OCI-LY7 (cell line): Measurements from ENCODE around the gene GULP1. TPM values are rescaled to one million over a fixed set of nuclear protein-coding genes. Genes with fewer than 3 reads are reported as not detected.

ENCODE experiments used
- BruUV-seq: library from RNA; stranded (reverse); fragments of 400-500 nt; replicated peaks from 2 replicates; lab custom pipeline; 2021; lab: Mats Ljungman, UMichigan
- CTCF ChIA-PET: fragments of 300-600 bp; sonication (Branson Sonifier 250); formaldehyde crosslinking; loops from one replicate; lab custom pipeline; 2022; ENCODE audit warnings: antibody characterized with exemption; ENCODE audit not compliant: unreplicated experiment; lab: Charles Lee
- POLR2A ChIA-PET: fragments of 300-600 bp; sonication (Branson Sonifier 250); formaldehyde crosslinking; loops from one replicate; lab custom pipeline; 2022; ENCODE audit warnings: antibody characterized with exemption; lab: Charles Lee
- DNase-seq: peaks from one replicate; pipeline ENCODE4 v3.0.0-alpha.2; 2015; ENCODE audit warnings: low spot score
- H2AFZ ChIP-seq: fragments of 200-600 bp; sonication (generic), shearing (Covaris generic); 2 replicates; pipeline ENCODE4 v1.6.1; 2014; ENCODE audit warnings: mild to moderate bottlenecking, antibody characterized with exemption, low read length, moderate library complexity
- H3K27ac ChIP-seq: fragments of 200-600 bp; sonication (generic); 2 replicates; pipeline ENCODE4 v1.5.1; 2014; ENCODE audit warnings: mixed run types, low read depth, mild to moderate bottlenecking, moderate library complexity, low read length, inconsistent platforms; ENCODE audit not compliant: poor library complexity, severe bottlenecking
- H3K36me3 ChIP-seq: fragments of 200-600 bp; sonication (generic); 2 replicates; pipeline ENCODE4 v1.6.1; 2014; ENCODE audit warnings: mild to moderate bottlenecking, antibody characterized with exemption, low read length, moderate library complexity, mixed read lengths; ENCODE audit not compliant: insufficient read depth
- H3K4me1 ChIP-seq: fragments of 200-600 bp; sonication (generic); 2 replicates; pipeline ENCODE4 v1.5.1; 2014; ENCODE audit warnings: mild to moderate bottlenecking, low read length; ENCODE audit not compliant: insufficient read depth, poor library complexity, severe bottlenecking
- H3K4me2 ChIP-seq: fragments of 200-600 bp; sonication (generic); 2 replicates; pipeline ENCODE4 v1.6.1; 2014; ENCODE audit warnings: mild to moderate bottlenecking, low read length
- H3K4me3 ChIP-seq: fragments of 200-600 bp; sonication (generic); 2 replicates; pipeline ENCODE4 v1.5.1; 2014; ENCODE audit warnings: mild to moderate bottlenecking, low read depth, low read length; ENCODE audit not compliant: poor library complexity, severe bottlenecking
- H3K79me2 ChIP-seq: fragments of 200-600 bp; sonication (generic); 2 replicates; pipeline ENCODE4 v1.6.1; 2016; ENCODE audit warnings: low read depth, mild to moderate bottlenecking, low read length, moderate library complexity, mixed read lengths; ENCODE audit not compliant: insufficient read depth
- H3K9me2 ChIP-seq: fragments of 200-600 bp; sonication (generic); 2 replicates; pipeline ENCODE4 v1.6.1; 2016; ENCODE audit warnings: mild to moderate bottlenecking, low read length, mixed read lengths; ENCODE audit not compliant: insufficient read depth
- H3K9me3 ChIP-seq: fragments of 200-600 bp; sonication (generic); 2 replicates; pipeline ENCODE4 v1.6.1; 2014; ENCODE audit warnings: mild to moderate bottlenecking, mixed run types, low read length, mixed read lengths
- H4K20me1 ChIP-seq: fragments of 200-600 bp; sonication (generic); 2 replicates; pipeline ENCODE4 v1.6.1; 2014; ENCODE audit warnings: mild to moderate bottlenecking, antibody characterized with exemption, low read length, moderate library complexity, mixed read lengths; ENCODE audit not compliant: insufficient read depth
- EZH2phosphoT487 ChIP-seq: fragments of 200-600 bp; sonication (generic); IDR thresholded peaks from 2 replicates; pipeline ENCODE4 v1.6.1; 2018; ENCODE audit warnings: low read depth, borderline replicate concordance, mild to moderate bottlenecking, mixed run types, antibody characterized with exemption, low read length, moderate library complexity, mixed read lengths
- intact Hi-C: fragments of 100-400 bp; cut with micrococcal nuclease; formaldehyde crosslinking; loops from one replicate; pipeline ENCODE4 v1.10.0; 2022; ENCODE audit not compliant: unreplicated experiment
- total RNA-seq, 2 experiments: library from RNA; depleted of rRNA in 1 of 2; stranded (reverse); fragments of >200 nt in 1 of 2; shearing (Covaris generic) in 1 of 2; gene quantifications; 2 replicates each; pipeline ENCODE4 v1.2.3, GENCODE V29; 2014 to 2022
- TF ChIP-seq, protein P1 (sequence below): fragments of 200-600 bp; sonication (generic); conservative IDR thresholded peaks from 2 replicates; pipeline ENCODE4 v1.5.1; 2014; ENCODE audit warnings: mild to moderate bottlenecking, antibody characterized with exemption, low read length, moderate library complexity, mixed read lengths

Gene GULP1
- total RNA-seq, 2 experiments from 2014 or later: not detected

DNA sequence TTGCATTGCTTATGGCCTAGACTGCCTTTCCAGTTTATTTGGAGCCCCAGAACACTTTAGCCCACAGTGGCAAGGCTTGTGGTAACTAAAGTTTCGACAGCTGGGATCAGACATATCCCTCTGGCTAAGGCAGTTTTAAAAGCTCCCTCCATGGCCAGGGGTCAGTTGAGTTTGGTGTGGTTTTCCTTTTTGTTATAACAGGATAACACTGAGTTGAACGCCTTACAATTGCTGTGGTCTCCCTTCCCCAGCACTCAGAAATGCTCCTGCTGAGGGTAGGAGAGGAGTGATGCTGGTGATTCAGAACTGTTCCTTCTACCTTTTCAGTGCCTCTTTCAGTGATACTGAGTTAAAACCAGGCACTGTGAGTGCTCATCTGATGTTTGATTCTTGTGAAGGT lies 182.6 kb downstream of the GULP1 start:
- no peaks in the 10 kb centered on the region for H3K9me3 ChIP-seq
- H2AFZ ChIP-seq: no peak overlapping the region
- intact Hi-C loops: no loop called here
- no peak overlapping the region for H3K4me3 ChIP-seq
- ChIA-PET POLR2A (interaction anchor here (0.6 kb wide), 1 partner anchor 31 kb away, joined by 3 read pairs; no protein-coding TSS in a partner anchor), CTCF (no interaction called here)
- BruUV-seq: no TSS peak
- H3K79me2 ChIP-seq: no peaks in the 10 kb centered on the region
- H4K20me1 ChIP-seq: no peaks in the 10 kb centered on the region
- TF ChIP-seq, protein P1, sequence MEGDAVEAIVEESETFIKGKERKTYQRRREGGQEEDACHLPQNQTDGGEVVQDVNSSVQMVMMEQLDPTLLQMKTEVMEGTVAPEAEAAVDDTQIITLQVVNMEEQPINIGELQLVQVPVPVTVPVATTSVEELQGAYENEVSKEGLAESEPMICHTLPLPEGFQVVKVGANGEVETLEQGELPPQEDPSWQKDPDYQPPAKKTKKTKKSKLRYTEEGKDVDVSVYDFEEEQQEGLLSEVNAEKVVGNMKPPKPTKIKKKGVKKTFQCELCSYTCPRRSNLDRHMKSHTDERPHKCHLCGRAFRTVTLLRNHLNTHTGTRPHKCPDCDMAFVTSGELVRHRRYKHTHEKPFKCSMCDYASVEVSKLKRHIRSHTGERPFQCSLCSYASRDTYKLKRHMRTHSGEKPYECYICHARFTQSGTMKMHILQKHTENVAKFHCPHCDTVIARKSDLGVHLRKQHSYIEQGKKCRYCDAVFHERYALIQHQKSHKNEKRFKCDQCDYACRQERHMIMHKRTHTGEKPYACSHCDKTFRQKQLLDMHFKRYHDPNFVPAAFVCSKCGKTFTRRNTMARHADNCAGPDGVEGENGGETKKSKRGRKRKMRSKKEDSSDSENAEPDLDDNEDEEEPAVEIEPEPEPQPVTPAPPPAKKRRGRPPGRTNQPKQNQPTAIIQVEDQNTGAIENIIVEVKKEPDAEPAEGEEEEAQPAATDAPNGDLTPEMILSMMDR: no peak
- no peak for TF ChIP-seq EZH2phosphoT487
- no peak overlapping the region for H3K4me2 ChIP-seq
- H3K27ac ChIP-seq: no peak overlapping the region
- no peaks in the 10 kb centered on the region for H3K36me3 ChIP-seq
- H3K4me1 ChIP-seq: no peaks in the 10 kb centered on the region
- H3K9me2 ChIP-seq: no peaks in the 10 kb centered on the region
- DNase-seq: no peak

DNA sequence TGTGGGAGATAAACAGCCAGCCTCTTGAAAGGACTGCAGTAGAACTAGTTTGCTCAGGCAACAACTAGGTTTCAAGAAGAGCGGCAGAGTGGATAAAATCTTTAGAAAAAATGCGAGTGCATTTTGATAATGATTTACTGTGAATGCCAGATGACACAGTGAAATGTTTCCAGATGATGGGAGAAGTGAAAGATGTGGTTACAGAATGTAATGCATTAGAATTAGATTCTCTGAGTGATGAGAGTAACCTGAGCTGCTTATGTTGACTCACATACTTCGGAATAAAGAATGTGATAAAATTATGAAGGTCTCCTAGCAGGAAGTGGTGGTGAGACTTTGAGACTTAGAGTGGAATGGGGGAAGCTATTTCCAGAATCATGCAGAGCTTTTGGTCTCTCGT lies 184.3 kb downstream of the GULP1 start:
- no peak for TF ChIP-seq EZH2phosphoT487
- TF ChIP-seq, protein P1: no peak
- H3K4me3 ChIP-seq: no peak overlapping the region
- DNase-seq: no peak
- no peaks in the 10 kb centered on the region for H3K79me2 ChIP-seq
- no peaks in the 10 kb centered on the region for H3K36me3 ChIP-seq
- no peaks in the 10 kb centered on the region for H3K9me3 ChIP-seq
- no peak overlapping the region for H2AFZ ChIP-seq
- no peak overlapping the region for H3K4me2 ChIP-seq
- H3K9me2 ChIP-seq: no peaks in the 10 kb centered on the region
- BruUV-seq: no TSS peak
- no peaks in the 10 kb centered on the region for H4K20me1 ChIP-seq
- H3K4me1 ChIP-seq: no peaks in the 10 kb centered on the region
- POLR2A ChIA-PET: no interaction called here
- CTCF ChIA-PET: no interaction called here
- no peak overlapping the region for H3K27ac ChIP-seq
- intact Hi-C loops: no loop called here

DNA sequence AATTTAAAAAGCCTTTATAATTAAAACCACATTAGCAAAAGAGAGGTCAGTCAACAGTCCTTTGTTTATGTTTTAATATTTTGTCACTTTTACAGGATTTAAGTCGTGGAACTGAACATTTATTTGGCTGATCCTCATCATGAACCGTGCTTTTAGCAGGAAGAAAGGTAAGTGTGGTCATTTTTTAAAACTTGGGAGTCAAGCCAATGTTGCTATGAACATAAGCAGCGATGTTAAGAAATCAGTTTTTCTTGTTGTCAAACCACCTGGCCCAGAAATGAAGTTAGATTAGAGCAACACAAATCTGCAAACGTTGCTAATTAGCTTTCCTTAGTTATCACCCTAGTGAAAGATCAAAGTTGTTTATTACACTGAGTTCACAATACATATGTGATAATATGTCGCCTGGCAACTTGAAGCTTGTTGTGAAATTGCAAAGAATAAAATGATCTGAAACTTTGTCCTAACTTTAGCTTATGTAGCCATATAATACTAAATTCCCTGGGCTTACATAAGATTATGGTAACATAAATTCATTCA lies 186.0 kb downstream of the GULP1 start:
- no TSS peak for BruUV-seq
- no peaks in the 10 kb centered on the region for H3K9me2 ChIP-seq
- no peaks in the 10 kb centered on the region for H3K9me3 ChIP-seq
- no peak overlapping the region for H3K4me2 ChIP-seq
- POLR2A ChIA-PET: interaction anchor here (0.6 kb wide), 1 partner anchor 582 kb away, joined by 4 read pairs; no protein-coding TSS in a partner anchor
- no peak overlapping the region for H2AFZ ChIP-seq
- no peak for DNase-seq
- H4K20me1 ChIP-seq: no peaks in the 10 kb centered on the region
- H3K79me2 ChIP-seq: no peaks in the 10 kb centered on the region
- H3K4me1 ChIP-seq: no peaks in the 10 kb centered on the region
- no peaks in the 10 kb centered on the region for H3K36me3 ChIP-seq
- no peak for TF ChIP-seq EZH2phosphoT487
- no peak overlapping the region for H3K27ac ChIP-seq
- intact Hi-C loops: no loop called here
- no peak overlapping the region for H3K4me3 ChIP-seq
- CTCF ChIA-PET: no interaction called here
